Regular cardiac myocyte (primary cell): ENCODE data around the gene ATP2A2. TPM values are rescaled to one million over a fixed set of nuclear protein-coding genes. Genes with fewer than 3 reads are reported as not detected.

Source experiments
- total RNA-seq: library from RNA; depleted of rRNA; stranded (reverse); fragments of >200 nt; gene quantifications from 2 replicates; pipeline ENCODE4 v1.2.3, GENCODE V29; 2014

Gene ATP2A2
- 122 and 134 TPM in 2 replicates for total RNA-seq

GRCh38 chr12:110280779-110281548 lies at the start of gene ATP2A2:
Gene ATP2A2, plus strand, starts transcription at chr12:110281247. Its CDS starts 543 bp downstream, at chr12:110281790.

Other genes starting within 250 kb of the ATP2A2 start
- 7.7 and 26.2 TPM in 2 replicates for gene C12orf76, start 232.7 kb upstream of the ATP2A2 start, total RNA-seq
- gene IFT81, start 156.9 kb upstream of the ATP2A2 start, total RNA-seq: 12.8 and 33.8 TPM in 2 replicates
- 43.7 and 57.5 TPM in 2 replicates for gene ANAPC7, start 122.5 kb downstream of the ATP2A2 start, total RNA-seq
- gene ARPC3, start 169.1 kb downstream of the ATP2A2 start, total RNA-seq: 366 and 438 TPM in 2 replicates
- 19.4 and 45.8 TPM in 2 replicates for gene GPN3, start 187.0 kb downstream of the ATP2A2 start, total RNA-seq
- 22.0 and 29.3 TPM in 2 replicates for gene FAM216A, start 187.6 kb downstream of the ATP2A2 start, total RNA-seq
- gene VPS29, start 220.9 kb downstream of the ATP2A2 start, total RNA-seq: 42.0 and 87.4 TPM in 2 replicates
- gene RAD9B, start 221.1 kb downstream of the ATP2A2 start, total RNA-seq: 0.28 and 0.58 TPM in 2 replicates